ENCODE results near the gene DDX19B. TPM values are rescaled to one million over a fixed set of nuclear protein-coding genes. Genes with fewer than 3 reads are reported as not detected.
"Not testable (repeated sequence)": the region's sequence is repeated elsewhere in the genome, so short reads cannot be mapped to it uniquely, and the experiment has no call there.

Gene DDX19B
- total RNA-seq (10 to 100 TPM; 28.7 to 31.2 TPM), total RNA-seq (17.6 to 18.2 reads per million in 2 donors)

DNA sequence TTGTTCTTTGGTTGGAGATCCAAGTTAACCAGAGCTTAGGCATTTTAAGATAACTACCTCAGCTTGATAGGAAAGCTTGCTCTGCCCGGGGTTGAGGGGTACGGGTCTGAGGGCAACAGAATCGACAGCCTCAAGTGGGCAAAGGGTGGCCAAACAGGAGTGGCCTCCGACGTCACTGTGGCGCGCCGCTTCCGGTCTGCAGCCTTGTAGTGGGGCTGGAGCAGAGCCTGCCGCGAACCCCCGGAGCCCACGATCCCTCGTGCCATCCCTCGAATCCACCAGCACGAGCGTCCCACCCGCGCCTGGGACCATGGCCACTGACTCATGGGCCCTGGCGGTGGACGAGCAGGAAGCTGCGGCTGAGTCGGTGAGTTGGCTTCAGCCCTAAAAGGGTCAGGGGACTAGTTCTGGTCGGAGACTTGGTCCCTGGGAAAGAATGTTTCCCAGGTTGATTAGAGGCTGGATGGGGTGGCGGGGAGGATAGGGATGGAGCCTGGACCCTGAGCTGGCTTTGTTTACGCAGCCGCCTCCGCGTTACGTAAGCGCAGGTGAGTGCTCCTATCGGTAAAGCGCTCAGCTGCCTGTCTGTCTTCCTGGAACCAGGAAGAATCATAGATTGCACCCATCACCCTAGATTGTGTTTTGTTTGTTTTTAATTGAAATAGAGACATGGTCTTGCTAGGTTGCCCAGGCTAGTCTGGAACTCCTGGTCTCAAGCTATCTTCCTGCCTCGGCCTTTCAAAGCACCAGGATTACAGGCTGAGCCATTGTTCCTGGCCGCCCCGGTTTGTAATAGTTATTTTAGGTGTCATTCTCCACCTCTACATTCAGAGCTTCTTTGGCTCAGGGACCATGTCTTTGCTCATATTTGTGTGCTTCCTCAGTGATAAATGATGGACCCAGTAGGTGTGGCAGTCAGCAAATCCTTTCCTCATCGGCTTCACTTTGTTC lies at the start of gene DDX19B:
Gene DDX19B, plus strand, starts transcription at position 199 of the 951 bp plus-strand sequence. Its CDS starts 112 bp downstream, at position 311.
- H3K9me3 ChIP-seq (ENCODE audit: control insufficient read depth, low read length, poor library complexity, severe bottlenecking), result no peaks in the 10 kb centered on the region
- H3K27me3 Mint-ChIP-seq, result no peaks in the 10 kb centered on the region
- DNase-seq (peak; percentile 24 to 39 (median 31)), ATAC-seq (peak; percentile 86)
- peak within 1 kb of the TSS; percentile 98 for H3K27ac Mint-ChIP-seq
- H3K4me3 Mint-ChIP-seq, result peak within 1 kb of the TSS; percentile 93
- peaks cover 2% of the 10 kb centered on the region for H3K36me3 Mint-ChIP-seq (ENCODE audit: low read depth)
- peaks cover 22% of the 10 kb centered on the region for H3K4me1 Mint-ChIP-seq

DNA sequence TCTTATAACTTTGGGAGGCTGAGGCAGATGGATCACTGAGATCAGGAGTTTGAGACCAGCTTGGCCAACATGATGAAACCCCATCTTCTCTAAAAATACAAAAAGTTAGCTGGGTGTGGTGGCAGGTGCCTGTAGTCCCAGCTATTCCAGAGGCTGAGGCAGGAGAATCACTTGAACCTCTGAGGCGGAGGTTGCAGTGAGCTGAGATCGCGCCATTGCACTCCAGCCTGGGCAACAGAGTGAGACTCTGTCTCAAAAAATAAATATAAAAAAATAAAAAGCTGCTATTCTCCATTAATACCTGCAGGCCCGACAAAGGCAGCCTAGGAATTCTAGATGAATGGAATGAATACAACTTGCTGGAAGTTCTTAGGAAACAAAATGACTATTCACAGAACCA lies 49.3 kb upstream of the DDX19B start:
- H3K9me3 ChIP-seq (ENCODE audit: control insufficient read depth, low read length, poor library complexity, severe bottlenecking); H3K27me3 Mint-ChIP-seq; ATAC-seq; DNase-seq; H3K36me3 Mint-ChIP-seq (ENCODE audit: low read depth): not testable (repeated sequence)
- Mint-ChIP-seq H3K27ac (peak overlapping the region; percentile 93), H3K4me1 (peaks cover 10% of the 10 kb centered on the region), H3K4me3 (peak overlapping the region; percentile 82)

DNA sequence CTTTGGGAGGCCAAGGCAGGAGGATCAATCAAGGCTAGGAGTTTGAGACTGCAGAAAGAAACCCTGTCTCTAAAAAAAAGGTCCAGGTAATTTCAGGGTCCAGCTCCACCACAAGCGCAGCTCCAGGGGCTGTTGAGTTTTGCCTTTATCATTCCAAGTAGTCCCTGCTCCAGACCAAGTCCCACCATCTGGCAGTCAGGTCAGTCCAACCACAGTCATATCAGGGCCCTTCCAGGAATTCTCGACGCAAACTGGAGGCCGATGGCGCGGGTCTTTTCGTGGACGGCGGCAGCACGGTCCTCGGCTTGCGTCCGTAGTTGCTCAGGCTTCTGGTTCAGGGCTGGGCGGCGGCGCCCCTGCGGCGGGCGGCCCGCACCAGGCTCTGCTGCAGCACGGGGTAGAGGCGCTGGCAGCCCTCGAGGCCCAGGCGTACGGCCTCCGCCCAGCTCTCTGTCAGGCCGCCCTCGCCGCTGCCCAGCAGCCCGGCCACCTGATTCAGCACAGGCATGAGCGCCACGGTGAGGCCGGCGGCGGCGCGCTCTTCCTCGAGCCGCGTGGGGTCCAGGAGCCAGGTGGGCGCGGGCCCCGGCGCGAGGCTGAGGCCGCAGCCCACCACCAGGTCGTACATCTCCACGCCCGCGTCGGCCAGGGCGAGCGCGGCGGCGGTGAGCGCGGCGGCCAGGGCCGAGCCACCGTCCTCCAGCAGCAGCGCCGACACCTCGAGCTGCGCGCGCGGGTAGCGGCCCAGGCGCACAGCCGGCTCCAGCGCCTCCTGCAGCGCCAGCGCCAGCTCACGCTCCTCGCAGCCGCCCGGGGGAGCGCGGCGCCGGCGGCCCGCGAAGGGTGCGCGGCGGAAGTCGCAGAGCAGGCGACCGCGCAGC lies 48.0 kb upstream of the DDX19B start:
- no peaks in the 10 kb centered on the region for H3K27me3 Mint-ChIP-seq
- H3K27ac Mint-ChIP-seq, result peak overlapping the region; percentile 93
- peak overlapping the region; percentile 82 for H3K4me3 Mint-ChIP-seq
- no peaks in the 10 kb centered on the region for H3K9me3 ChIP-seq (ENCODE audit: control insufficient read depth, low read length, poor library complexity, severe bottlenecking)
- H3K36me3 Mint-ChIP-seq (ENCODE audit: low read depth), result no peaks in the 10 kb centered on the region
- H3K4me1 Mint-ChIP-seq, result peaks cover 10% of the 10 kb centered on the region
- DNase-seq (peak in 2 of 3 donors; percentile 12 to 31), ATAC-seq (peak; percentile 61)

DNA sequence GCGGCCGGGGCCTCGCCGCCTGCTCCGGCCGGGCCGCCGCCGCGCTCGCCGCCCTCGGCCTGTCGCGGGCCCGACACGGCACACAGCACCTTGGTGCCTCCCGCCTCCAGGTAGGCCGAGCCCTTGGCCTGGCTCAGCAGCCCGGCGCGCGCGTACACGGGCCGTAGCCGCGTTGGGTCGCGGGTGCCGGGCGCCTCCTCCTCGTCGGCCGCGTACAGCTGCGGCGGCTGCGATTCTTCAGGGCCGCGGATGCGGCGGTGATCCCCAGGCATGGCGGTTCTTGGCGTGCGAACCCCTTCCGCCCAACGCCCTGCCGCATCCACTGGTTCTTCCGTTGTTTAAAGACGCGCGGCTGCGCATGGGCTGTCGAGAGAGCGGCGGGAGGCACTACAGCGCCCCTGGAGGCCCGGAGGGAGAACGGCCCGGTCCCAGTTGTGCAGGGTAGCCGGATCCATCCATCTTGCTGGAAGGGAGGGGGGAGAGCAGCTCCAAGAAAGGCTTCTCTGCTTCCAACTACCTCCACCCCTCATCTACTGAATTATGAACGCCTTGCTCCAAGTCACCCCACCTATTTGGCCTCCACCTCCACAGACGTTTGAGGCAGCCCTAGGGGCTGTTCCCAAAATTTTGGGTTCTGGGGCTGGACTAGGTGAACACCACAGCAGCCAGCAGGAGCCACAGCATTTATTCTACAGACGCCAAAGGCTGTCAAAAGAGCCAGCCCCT lies 47.2 kb upstream of the DDX19B start, which contains the start of gene EXOSC6:
Gene EXOSC6, minus strand, starts transcription at position 312 of the 726 bp plus-strand sequence. Its CDS starts 40 bp downstream, at position 272.
- Mint-ChIP-seq H3K27ac (peak within 1 kb of the TSS; percentile 93), H3K27me3 (no peaks in the 10 kb centered on the region), H3K36me3 (ENCODE audit: low read depth) (no peaks in the 10 kb centered on the region), H3K4me3 (peak within 1 kb of the TSS; percentile 89), H3K4me1 (peaks cover 10% of the 10 kb centered on the region)
- DNase-seq (peak; percentile 88 to 90 (median 88)), ATAC-seq (peak; percentile 93)
- no peaks in the 10 kb centered on the region for H3K9me3 ChIP-seq (ENCODE audit: control insufficient read depth, low read length, poor library complexity, severe bottlenecking)

DNA sequence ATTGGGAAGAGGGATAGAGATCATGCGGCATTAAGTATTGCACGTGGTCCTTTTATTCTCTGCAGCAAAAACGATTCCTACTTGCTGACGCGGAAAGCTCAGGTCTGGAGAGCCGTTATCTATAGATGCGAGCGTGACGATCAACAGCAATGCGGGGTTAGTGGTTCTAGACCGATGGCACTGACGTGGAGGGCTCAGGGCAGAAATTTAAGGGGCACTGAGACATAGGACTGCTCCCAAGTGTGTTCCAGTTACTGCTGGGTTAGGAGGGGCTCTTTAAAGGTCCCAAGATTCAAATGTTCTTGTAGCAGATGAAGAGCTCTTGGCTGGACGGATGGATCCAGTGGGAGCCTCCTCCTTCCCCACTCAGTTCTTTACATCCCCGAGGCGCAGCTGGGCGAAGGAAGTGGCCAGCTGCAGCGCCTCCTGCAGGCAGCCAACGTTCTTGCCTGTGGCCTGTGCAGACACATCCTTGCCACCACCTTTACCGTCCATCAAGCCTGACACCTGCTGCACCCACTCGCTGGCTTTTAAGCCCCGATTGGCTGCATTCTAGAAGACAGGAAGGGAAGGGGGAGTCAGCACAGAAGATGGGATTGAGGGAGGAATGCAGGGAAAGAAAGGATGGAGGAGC lies 46.5 kb upstream of the DDX19B start:
- H3K4me1 Mint-ChIP-seq, result peaks cover 10% of the 10 kb centered on the region
- H3K9me3 ChIP-seq (ENCODE audit: control insufficient read depth, low read length, poor library complexity, severe bottlenecking), result no peaks in the 10 kb centered on the region
- no peaks in the 10 kb centered on the region for H3K27me3 Mint-ChIP-seq
- H3K4me3 Mint-ChIP-seq, result no peak overlapping the region
- H3K36me3 Mint-ChIP-seq (ENCODE audit: low read depth), result no peaks in the 10 kb centered on the region
- H3K27ac Mint-ChIP-seq, result peak overlapping the region; percentile 85
- no peak for DNase-seq
- no peak for ATAC-seq

DNA sequence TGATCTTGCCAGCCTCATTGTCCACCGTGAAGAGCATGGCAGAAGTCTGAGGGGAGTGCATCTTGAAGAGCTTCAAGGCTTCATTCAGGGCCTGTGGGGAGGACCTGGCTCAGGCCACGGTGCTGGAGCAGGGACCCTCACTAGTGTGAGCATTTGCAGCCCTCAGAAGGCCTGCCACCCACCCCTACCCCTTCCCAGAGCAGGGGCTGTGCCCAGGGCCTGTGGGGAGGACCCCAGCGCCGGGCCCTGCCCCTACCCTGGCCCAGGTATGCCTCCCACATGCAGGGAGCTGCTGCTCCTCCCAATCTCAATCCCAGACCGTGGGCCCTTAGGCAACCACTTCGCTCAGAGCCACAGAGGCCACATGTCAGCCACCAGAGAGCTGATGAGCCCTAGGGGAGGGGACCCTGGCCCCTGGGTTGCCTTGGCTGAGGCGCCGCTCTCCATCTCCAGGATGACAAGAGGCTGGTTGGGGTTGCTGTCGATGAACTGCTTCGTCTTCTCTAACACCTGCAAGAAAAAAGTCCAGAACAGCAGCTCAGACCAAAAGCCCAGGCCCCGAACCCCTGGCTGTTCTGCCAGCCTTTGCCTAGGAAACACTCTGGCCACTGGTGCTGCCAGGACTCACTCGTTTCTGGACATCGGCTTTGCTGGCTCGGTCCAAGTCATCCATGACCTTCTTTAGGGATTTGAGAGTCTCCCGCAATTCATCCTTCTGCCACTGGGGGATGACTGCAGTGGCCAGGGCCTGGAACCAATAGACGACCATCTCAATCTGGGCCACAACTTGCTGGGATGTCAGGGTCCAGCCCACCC lies 45.5 kb upstream of the DDX19B start:
- Mint-ChIP-seq H3K36me3 (ENCODE audit: low read depth) (peaks cover 4% of the 10 kb centered on the region), H3K27ac (no peak overlapping the region), H3K27me3 (no peaks in the 10 kb centered on the region), H3K4me1 (peaks cover 10% of the 10 kb centered on the region), H3K4me3 (no peak overlapping the region)
- DNase-seq (peak in 1 of 3 donors; percentile 17), ATAC-seq (no peak)
- no peaks in the 10 kb centered on the region for H3K9me3 ChIP-seq (ENCODE audit: control insufficient read depth, low read length, poor library complexity, severe bottlenecking)

DNA sequence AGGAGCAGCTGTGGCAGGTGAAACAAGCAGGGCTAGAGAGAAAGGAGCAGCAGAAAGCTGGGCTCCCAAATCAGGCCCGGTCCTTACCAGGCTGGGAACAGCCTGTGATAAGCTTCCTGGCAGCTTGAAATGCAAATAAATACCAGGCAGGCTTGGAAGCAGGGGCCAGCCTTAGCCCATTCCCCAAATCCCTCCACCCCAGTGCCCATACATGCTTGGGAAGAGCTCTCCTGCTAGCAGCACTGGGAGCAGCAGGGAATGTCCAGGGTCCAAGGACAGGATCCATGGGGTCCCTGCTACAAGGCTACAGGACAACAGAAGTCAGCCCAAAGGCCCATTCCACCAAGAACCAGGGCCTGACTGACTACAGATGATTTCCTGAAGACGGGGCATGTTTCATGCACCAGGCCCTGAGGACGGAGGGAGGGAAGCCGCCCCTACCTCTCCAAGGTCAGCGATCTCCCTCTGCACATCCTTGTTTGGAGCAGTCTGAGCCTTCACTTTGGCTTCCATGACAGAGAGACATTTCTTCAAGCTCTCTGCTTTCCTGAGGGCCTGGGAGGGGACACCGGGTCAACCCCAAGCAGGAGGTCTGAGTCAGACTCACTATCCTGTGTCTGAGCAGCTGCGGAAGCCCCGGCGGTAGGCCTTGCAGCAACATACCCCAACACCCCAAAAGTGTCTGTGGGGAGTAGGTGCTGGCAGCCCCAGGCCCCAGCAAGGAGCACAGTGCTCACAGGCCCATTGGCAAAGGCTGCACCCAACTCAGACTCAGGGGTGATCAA lies 44.6 kb upstream of the DDX19B start:
- ATAC-seq (no peak), DNase-seq (no peak)
- H3K36me3 Mint-ChIP-seq (ENCODE audit: low read depth), result peaks cover 4% of the 10 kb centered on the region
- no peak overlapping the region for H3K27ac Mint-ChIP-seq
- H3K9me3 ChIP-seq (ENCODE audit: control insufficient read depth, low read length, poor library complexity, severe bottlenecking), result no peaks in the 10 kb centered on the region
- peaks cover 10% of the 10 kb centered on the region for H3K4me1 Mint-ChIP-seq
- no peak overlapping the region for H3K4me3 Mint-ChIP-seq
- H3K27me3 Mint-ChIP-seq, result no peaks in the 10 kb centered on the region

DNA sequence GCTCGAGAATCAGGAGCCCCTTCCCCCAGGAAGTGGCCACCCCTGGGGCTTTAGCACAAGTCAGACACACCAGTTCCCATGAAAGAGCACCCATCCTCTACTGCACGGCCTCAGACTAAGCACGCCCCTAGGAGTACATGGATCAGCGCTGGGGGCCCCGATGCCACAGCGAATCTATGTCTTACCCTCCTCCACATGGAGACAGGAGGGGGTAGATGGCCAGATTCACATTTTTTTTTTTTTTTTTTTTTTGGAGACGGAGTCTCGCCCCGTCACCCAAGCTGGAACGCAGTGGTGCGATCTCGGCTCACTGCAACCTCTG lies 44.1 kb upstream of the DDX19B start:
- H3K36me3 Mint-ChIP-seq (ENCODE audit: low read depth), result peaks cover 4% of the 10 kb centered on the region
- H3K4me3 Mint-ChIP-seq, result no peak overlapping the region
- ATAC-seq (no peak), DNase-seq (no peak)
- no peaks in the 10 kb centered on the region for H3K9me3 ChIP-seq (ENCODE audit: control insufficient read depth, low read length, poor library complexity, severe bottlenecking)
- no peak overlapping the region for H3K27ac Mint-ChIP-seq
- H3K4me1 Mint-ChIP-seq, result peaks cover 8% of the 10 kb centered on the region
- H3K27me3 Mint-ChIP-seq, result no peaks in the 10 kb centered on the region

DNA sequence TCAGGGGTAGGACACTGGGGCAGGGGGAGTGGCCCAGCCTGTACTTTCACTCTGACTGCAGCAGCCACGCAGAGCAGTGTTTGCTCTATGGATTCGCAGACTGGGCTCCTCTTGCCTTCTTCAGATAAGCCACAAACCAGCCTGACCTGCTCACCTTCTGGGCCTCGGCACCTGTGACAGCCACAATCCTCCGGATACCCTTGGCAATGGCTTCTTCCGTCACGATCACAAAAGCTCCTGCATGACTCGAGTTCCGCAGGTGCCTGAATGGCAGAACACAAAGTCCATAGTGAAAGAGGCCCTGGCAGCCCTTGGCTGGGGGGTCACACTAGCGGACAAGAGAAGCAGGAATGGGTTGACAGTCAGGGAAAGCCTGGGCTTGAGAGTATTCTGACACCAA lies 43.4 kb upstream of the DDX19B start:
- ATAC-seq (no peak), DNase-seq (no peak)
- no peak overlapping the region for H3K27ac Mint-ChIP-seq
- H3K9me3 ChIP-seq (ENCODE audit: control insufficient read depth, low read length, poor library complexity, severe bottlenecking), result no peaks in the 10 kb centered on the region
- peaks cover 4% of the 10 kb centered on the region for H3K4me1 Mint-ChIP-seq
- peaks cover 4% of the 10 kb centered on the region for H3K36me3 Mint-ChIP-seq (ENCODE audit: low read depth)
- H3K4me3 Mint-ChIP-seq, result no peak overlapping the region
- H3K27me3 Mint-ChIP-seq, result no peaks in the 10 kb centered on the region

DNA sequence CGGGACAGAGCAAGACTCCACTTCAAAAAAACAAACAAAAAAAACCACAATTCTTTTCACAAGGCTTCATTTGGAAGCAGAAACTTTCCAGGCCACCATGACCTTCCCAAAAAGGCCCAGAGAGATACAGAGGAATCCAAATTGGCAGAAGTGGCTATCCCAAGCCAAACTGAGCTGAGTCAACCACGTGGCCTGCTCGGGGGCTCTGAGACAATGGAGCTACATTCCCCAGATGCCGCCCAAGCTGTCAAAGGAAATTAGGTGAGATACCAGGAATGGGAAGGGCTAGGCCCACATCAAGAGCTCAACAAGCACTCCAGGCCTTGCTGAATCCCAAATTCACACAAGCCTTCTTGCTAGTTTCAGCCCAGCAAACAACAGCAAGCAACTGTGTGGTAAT lies 41.6 kb upstream of the DDX19B start:
- H3K36me3 Mint-ChIP-seq (ENCODE audit: low read depth), result peaks cover 4% of the 10 kb centered on the region

DNA sequence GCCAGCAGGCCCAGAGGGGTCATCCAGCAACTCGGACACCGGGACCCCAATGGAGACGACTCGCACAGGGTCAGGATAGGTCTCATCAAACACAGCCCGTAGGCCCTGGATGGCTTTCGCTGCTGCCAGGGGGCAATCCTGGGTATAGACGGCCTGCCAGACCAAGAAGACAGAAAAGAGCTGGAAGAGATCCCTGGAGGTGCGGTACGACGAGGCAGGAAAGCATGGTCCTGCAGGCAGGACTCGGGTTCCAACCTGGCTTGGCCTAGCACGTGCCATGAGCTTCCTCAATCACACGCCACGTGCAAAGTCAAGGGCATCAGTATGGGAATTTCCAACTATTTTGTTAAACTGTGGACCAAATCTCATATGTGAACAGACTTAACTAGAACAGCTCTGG lies 40.9 kb upstream of the DDX19B start:
- Mint-ChIP-seq H3K27ac (peak overlapping the region; percentile 19), H3K36me3 (ENCODE audit: low read depth) (peaks cover 4% of the 10 kb centered on the region), H3K4me3 (no peak overlapping the region), H3K4me1 (no peaks in the 10 kb centered on the region), H3K27me3 (no peaks in the 10 kb centered on the region)
- no peak for DNase-seq
- no peaks in the 10 kb centered on the region for H3K9me3 ChIP-seq (ENCODE audit: control insufficient read depth, low read length, poor library complexity, severe bottlenecking)
- ATAC-seq, result no peak

More for the DNA sequence above, 41.6 kb upstream of the DDX19B start:
- H3K9me3 ChIP-seq (ENCODE audit: control insufficient read depth, low read length, poor library complexity, severe bottlenecking), result no peaks in the 10 kb centered on the region
- peak overlapping the region; percentile 19 for H3K27ac Mint-ChIP-seq
- H3K4me3 Mint-ChIP-seq, result no peak overlapping the region
- no peaks in the 10 kb centered on the region for H3K4me1 Mint-ChIP-seq
- H3K27me3 Mint-ChIP-seq, result no peaks in the 10 kb centered on the region
- DNase-seq (no peak), ATAC-seq (no peak)

All from T-helper 17 cell (primary cell).